ENCODE measurements around the gene OR5T1.

The OR5T1 gene

DNA sequence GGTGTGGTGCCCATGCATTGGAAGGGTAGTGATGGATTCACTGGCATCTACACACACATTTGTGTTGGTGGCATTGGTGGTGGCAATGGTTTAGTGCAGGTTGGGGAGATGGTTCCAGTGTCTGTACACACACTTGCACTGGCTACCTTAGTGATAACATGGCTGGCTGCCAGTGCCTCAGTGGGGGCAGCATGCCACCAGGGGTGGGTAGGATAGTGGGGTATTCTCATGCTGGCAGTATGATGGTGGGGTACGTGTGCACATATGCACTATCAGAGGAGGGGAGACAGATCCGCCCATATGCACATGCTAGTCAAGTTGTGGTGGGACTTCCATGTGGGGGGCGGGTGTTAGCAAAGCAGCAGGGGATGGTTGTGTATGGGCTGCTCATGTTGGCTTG is 33.9 kb downstream of the OR5T1 start:
- TF ChIP-seq EGR1 (IDR thresholded peaks at IDR 0.05): no peak

DNA sequence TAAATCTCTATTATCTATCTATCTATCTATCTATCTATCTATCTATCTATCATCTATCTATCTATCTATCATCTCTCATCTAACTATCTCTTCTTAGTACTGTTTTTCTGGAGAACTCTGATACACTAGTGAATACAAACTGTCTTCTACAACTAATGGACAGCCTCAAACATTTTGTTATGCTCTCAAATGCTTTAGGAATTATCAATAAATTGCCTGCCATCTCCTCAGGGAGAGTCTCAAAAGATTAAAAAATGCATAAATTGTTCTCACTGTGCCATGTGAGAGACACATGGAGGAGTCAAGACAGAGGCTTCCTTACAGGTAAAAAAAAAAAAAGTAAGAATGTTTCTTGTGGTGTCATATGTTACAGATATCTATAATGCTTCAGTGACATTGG is 40.9 kb downstream of the OR5T1 start, which contains the start of gene OR8K3:
Gene OR8K3, plus strand, starts transcription at position 301 of the 400 bp plus-strand sequence. CDS start 3,163 bp downstream, outside the sequence.
- no peak for TF ChIP-seq FOXM1 (IDR thresholded peaks at IDR 0.05; ENCODE audit: borderline replicate concordance, low read depth)
- TF ChIP-seq, protein P1, sequence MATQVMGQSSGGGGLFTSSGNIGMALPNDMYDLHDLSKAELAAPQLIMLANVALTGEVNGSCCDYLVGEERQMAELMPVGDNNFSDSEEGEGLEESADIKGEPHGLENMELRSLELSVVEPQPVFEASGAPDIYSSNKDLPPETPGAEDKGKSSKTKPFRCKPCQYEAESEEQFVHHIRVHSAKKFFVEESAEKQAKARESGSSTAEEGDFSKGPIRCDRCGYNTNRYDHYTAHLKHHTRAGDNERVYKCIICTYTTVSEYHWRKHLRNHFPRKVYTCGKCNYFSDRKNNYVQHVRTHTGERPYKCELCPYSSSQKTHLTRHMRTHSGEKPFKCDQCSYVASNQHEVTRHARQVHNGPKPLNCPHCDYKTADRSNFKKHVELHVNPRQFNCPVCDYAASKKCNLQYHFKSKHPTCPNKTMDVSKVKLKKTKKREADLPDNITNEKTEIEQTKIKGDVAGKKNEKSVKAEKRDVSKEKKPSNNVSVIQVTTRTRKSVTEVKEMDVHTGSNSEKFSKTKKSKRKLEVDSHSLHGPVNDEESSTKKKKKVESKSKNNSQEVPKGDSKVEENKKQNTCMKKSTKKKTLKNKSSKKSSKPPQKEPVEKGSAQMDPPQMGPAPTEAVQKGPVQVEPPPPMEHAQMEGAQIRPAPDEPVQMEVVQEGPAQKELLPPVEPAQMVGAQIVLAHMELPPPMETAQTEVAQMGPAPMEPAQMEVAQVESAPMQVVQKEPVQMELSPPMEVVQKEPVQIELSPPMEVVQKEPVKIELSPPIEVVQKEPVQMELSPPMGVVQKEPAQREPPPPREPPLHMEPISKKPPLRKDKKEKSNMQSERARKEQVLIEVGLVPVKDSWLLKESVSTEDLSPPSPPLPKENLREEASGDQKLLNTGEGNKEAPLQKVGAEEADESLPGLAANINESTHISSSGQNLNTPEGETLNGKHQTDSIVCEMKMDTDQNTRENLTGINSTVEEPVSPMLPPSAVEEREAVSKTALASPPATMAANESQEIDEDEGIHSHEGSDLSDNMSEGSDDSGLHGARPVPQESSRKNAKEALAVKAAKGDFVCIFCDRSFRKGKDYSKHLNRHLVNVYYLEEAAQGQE (IDR thresholded peaks at IDR 0.05; ENCODE audit: low read depth): no peak
- TF ChIP-seq RAD21 (IDR thresholded peaks at IDR 0.05; ENCODE audit: low read depth): no peak
- no peak for TF ChIP-seq TEAD4 (IDR thresholded peaks at IDR 0.05)
- TF ChIP-seq CREB1 (IDR thresholded peaks at IDR 0.05; ENCODE audit: low read depth): no peak
- no peak for TF ChIP-seq EGR1 (IDR thresholded peaks at IDR 0.05)
- no peak for TF ChIP-seq NFIC (IDR thresholded peaks at IDR 0.05)
